ACC112 (cell line): ENCODE data around the gene TMEM9.

Experiments
- H2AFZ ChIP-seq: fragments of 200-600 bp; sonication (generic); one replicate; pipeline ENCODE4 v1.6.0; 2017; ENCODE audit warnings: antibody characterized with exemption, low read length; ENCODE audit not compliant: unreplicated experiment
- H3K27ac ChIP-seq: fragments of 200-600 bp; sonication (generic); 2 replicates; pipeline ENCODE4 v1.5.1; 2014; ENCODE audit warnings: low read depth, mild to moderate bottlenecking, antibody characterized with exemption, low read length, moderate library complexity
- H3K27me3 ChIP-seq: fragments of 200-600 bp; sonication (generic); 2 replicates; pipeline ENCODE4 v1.6.1; 2014; ENCODE audit warnings: mild to moderate bottlenecking, antibody characterized with exemption, low read length, moderate library complexity, mixed read lengths; ENCODE audit not compliant: insufficient read depth
- H3K36me3 ChIP-seq: fragments of 200-600 bp; sonication (generic); 2 replicates; pipeline ENCODE4 v1.6.1; 2016; ENCODE audit warnings: mild to moderate bottlenecking, antibody characterized with exemption, low read length, moderate library complexity, mixed read lengths; ENCODE audit not compliant: insufficient read depth
- H3K4me1 ChIP-seq: fragments of 200-600 bp; sonication (generic); one replicate; pipeline ENCODE4 v1.6.1; 2016; ENCODE audit warnings: low read length, mixed read lengths; ENCODE audit not compliant: insufficient read depth, unreplicated experiment, control insufficient read depth
- H3K4me3 ChIP-seq: fragments of 200-600 bp; sonication (generic); 2 replicates; pipeline ENCODE4 v1.5.1; 2014; ENCODE audit warnings: mild to moderate bottlenecking, low read depth, low read length
- H3K79me2 ChIP-seq: fragments of 200-600 bp; sonication (generic); one replicate; pipeline ENCODE4 v1.6.0; 2016; ENCODE audit warnings: low read length; ENCODE audit not compliant: control insufficient read depth, unreplicated experiment, insufficient read depth

TMEM9 gene

GRCh38 chr1:201145816-201146215, 8.5 kb downstream of the TMEM9 start:
- no peaks in the 10 kb centered on the region for H3K27me3 ChIP-seq
- H3K4me1 ChIP-seq, result no peaks in the 10 kb centered on the region
- H3K27ac ChIP-seq, result no peak overlapping the region
- H3K4me3 ChIP-seq, result no peak overlapping the region
- no peak overlapping the region for H2AFZ ChIP-seq
- H3K79me2 ChIP-seq, result no peaks in the 10 kb centered on the region
- peaks cover 7% of the 10 kb centered on the region; the same call in 1 of the 2 replicates for H3K36me3 ChIP-seq

GRCh38 chr1:201145132-201145531, 9.1 kb downstream of the TMEM9 start:
- Histone ChIP-seq H3K4me3 (no peak overlapping the region), H3K27ac (no peak overlapping the region), H3K27me3 (no peaks in the 10 kb centered on the region), H3K4me1 (no peaks in the 10 kb centered on the region), H3K79me2 (no peaks in the 10 kb centered on the region), H3K36me3 (peaks cover 7% of the 10 kb centered on the region; the same call in 1 of the 2 replicates), H2AFZ (no peak overlapping the region)

GRCh38 chr1:201144701-201145100, 9.6 kb downstream of the TMEM9 start:
- Histone ChIP-seq H3K4me1 (no peaks in the 10 kb centered on the region), H3K36me3 (peaks cover 7% of the 10 kb centered on the region; the same call in 1 of the 2 replicates), H3K27me3 (no peaks in the 10 kb centered on the region), H2AFZ (no peak overlapping the region), H3K27ac (no peak overlapping the region), H3K79me2 (no peaks in the 10 kb centered on the region), H3K4me3 (no peak overlapping the region)

- Histone ChIP-seq H2AFZ (no peak overlapping the region), H3K4me1 (no peaks in the 10 kb centered on the region), H3K36me3 (peaks cover 7% of the 10 kb centered on the region; the same call in 1 of the 2 replicates), H3K27ac (no peak overlapping the region), H3K4me3 (no peak overlapping the region), H3K27me3 (no peaks in the 10 kb centered on the region), H3K79me2 (no peaks in the 10 kb centered on the region)
Observed at GRCh38 chr1:201143726-201144635, 10.3 kb downstream of the TMEM9 start.

GRCh38 chr1:201142849-201143725, 11.2 kb downstream of the TMEM9 start:
- H3K4me3 ChIP-seq, result no peak overlapping the region
- H3K36me3 ChIP-seq, result peaks cover 7% of the 10 kb centered on the region; the same call in 1 of the 2 replicates
- H3K79me2 ChIP-seq, result no peaks in the 10 kb centered on the region

GRCh38 chr1:201142011-201142848, 12.0 kb downstream of the TMEM9 start:
- Histone ChIP-seq H2AFZ (no peak overlapping the region), H3K27me3 (no peaks in the 10 kb centered on the region), H3K4me3 (no peak overlapping the region), H3K36me3 (peaks cover 7% of the 10 kb centered on the region; the same call in 1 of the 2 replicates), H3K27ac (no peak overlapping the region), H3K4me1 (peaks cover 15% of the 10 kb centered on the region), H3K79me2 (no peaks in the 10 kb centered on the region)

More at GRCh38 chr1:201142849-201143725, 11.2 kb downstream of the TMEM9 start:
- Histone ChIP-seq H3K27me3 (no peaks in the 10 kb centered on the region), H2AFZ (no peak overlapping the region), H3K27ac (no peak overlapping the region), H3K4me1 (peaks cover 6% of the 10 kb centered on the region)

- Histone ChIP-seq H3K27ac (no peak overlapping the region), H3K79me2 (no peaks in the 10 kb centered on the region), H3K27me3 (no peaks in the 10 kb centered on the region), H2AFZ (no peak overlapping the region), H3K4me1 (peaks cover 22% of the 10 kb centered on the region), H3K36me3 (peaks cover 7% of the 10 kb centered on the region; the same call in 1 of the 2 replicates), H3K4me3 (no peak overlapping the region)
Observed at GRCh38 chr1:201141418-201141817, 12.9 kb downstream of the TMEM9 start.

GRCh38 chr1:201140941-201141260, 13.4 kb downstream of the TMEM9 start:
- no peaks in the 10 kb centered on the region for H3K27me3 ChIP-seq
- no peak overlapping the region for H3K4me3 ChIP-seq
- no peak overlapping the region for H2AFZ ChIP-seq
- no peak overlapping the region for H3K27ac ChIP-seq
- H3K36me3 ChIP-seq, result peaks cover 7% of the 10 kb centered on the region; the same call in 1 of the 2 replicates
- peaks cover 22% of the 10 kb centered on the region for H3K4me1 ChIP-seq
- no peaks in the 10 kb centered on the region for H3K79me2 ChIP-seq

- H3K79me2 ChIP-seq, result no peaks in the 10 kb centered on the region
- H3K27ac ChIP-seq, result no peak overlapping the region
- H3K36me3 ChIP-seq, result peaks cover 11% of the 10 kb centered on the region; the same call in 1 of the 2 replicates
- peaks cover 22% of the 10 kb centered on the region for H3K4me1 ChIP-seq
- no peak overlapping the region for H3K4me3 ChIP-seq
- H2AFZ ChIP-seq, result no peak overlapping the region
- no peaks in the 10 kb centered on the region for H3K27me3 ChIP-seq
Observed at GRCh38 chr1:201140235-201140940, 13.9 kb downstream of the TMEM9 start.
